OCI-LY3 (cell line): ENCODE results near the gene RHOT2.

Experiments
- H2AFZ ChIP-seq: fragments of 200-600, 300-600 bp; shearing (Covaris generic); 2 replicates; pipeline ENCODE4 v1.6.0; 2014; ENCODE audit warnings: antibody characterized with exemption, low read depth, low read length
- H3K27ac ChIP-seq: fragments of 200-600, 300-600 bp; sonication (generic); 2 replicates; pipeline ENCODE4 v1.5.1; 2014; ENCODE audit warnings: mild to moderate bottlenecking, low read length, moderate library complexity, mixed read lengths
- H3K27me3 ChIP-seq: fragments of 200-600, 300-600 bp; sonication (generic); 2 replicates; pipeline ENCODE4 v1.6.1; 2014; ENCODE audit warnings: low read depth, low read length, mixed read lengths
- H3K36me3 ChIP-seq: fragments of 200-600, 300-600 bp; sonication (generic); replicated peaks from 2 replicates; pipeline ENCODE3; 2014; ENCODE audit warnings: low read depth, low read length, mixed read lengths
- H3K4me1 ChIP-seq: fragments of 300-600, 200-600 bp; sonication (generic); 2 replicates; pipeline ENCODE4 v1.6.1; 2014; ENCODE audit warnings: low read length, mixed read lengths
- H3K4me2 ChIP-seq: fragments of 200-600, 300-600 bp; sonication (generic); 2 replicates; pipeline ENCODE4 v1.6.1; 2014; ENCODE audit warnings: low read length, mixed read lengths
- H3K4me3 ChIP-seq: fragments of 300-600, 200-600 bp; sonication (generic); 2 replicates; pipeline ENCODE4 v1.5.1; 2014; ENCODE audit warnings: antibody characterized with exemption, mild to moderate bottlenecking, low read length, moderate library complexity
- H3K79me2 ChIP-seq: fragments of 300-600, 200-600 bp; shearing (Covaris generic); 2 replicates; pipeline ENCODE4 v1.6.1; 2014; ENCODE audit warnings: mild to moderate bottlenecking, low read length, mixed read lengths
- H3K9ac ChIP-seq: fragments of 300-600, 200-600 bp; shearing (Covaris generic); 2 replicates; pipeline ENCODE4 v1.6.0; 2014; ENCODE audit warnings: mild to moderate bottlenecking, low read length, moderate library complexity
- H3K9me3 ChIP-seq: fragments of 200-600, 300-600 bp; shearing (Covaris generic); 2 replicates; pipeline ENCODE4 v1.6.1; 2014; ENCODE audit warnings: low read length, mixed read lengths; ENCODE audit not compliant: insufficient read depth
- H4K20me1 ChIP-seq: fragments of 200-600, 300-600 bp; sonication (generic); 2 replicates; pipeline ENCODE4 v1.6.1; 2016; ENCODE audit warnings: low read length, mixed read lengths; ENCODE audit not compliant: insufficient read depth
- EZH2phosphoT487 ChIP-seq: fragments of 200-600 bp; shearing (Covaris generic); IDR thresholded peaks from 2 replicates; pipeline ENCODE4 v1.6.1; 2018; ENCODE audit warnings: antibody characterized with exemption, mixed run types, low read depth
- TF ChIP-seq, protein P1 (sequence below): fragments of 200-600, 300-600 bp; sonication (generic); IDR thresholded peaks from 2 replicates; pipeline ENCODE4 v1.5.1; 2014; ENCODE audit warnings: antibody characterized with exemption, low read length, low read depth

RHOT2 gene

DNA sequence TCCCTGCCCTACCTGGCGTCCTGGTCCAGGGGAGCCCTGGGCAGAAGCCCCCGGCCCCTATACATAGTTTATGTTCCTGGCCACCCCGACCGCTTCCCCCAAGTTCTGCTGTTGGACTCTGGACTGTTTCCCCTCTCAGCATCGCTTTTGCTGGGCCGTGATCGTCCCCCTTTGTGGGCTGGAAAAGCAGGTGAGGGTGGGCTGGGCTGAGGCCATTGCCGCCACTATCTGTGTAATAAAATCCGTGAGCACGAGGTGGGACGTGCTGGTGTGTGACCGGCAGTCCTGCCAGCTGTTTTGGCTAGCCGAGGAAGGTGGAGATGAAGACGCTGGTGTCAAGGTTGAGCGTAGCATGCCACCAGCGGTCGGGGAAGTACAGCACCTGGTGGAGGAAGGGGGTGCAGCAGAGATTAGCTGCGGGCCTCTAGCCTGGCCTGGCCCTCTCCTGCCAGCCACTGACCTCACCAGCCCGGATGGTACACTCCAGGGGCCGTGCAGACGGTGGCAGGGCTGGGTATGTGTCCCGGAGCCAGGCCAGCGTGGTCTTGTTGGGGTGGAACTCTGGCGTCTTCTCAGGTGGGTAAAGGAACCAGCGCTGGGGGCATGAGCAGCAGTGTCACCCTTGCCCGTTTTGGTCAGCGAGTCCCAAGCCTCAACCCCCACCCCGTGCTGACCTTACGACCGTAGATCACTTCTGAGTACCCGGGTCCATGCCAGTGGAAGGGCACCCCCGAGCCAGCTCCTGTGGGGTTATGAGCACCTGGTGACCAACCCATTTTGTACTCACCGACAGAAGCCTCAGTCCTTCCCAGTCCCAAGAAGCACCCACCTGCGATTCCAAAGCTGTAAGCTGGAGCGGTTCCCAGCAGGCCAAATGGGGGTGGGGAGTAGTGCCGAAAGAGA is 14.8 kb downstream of the RHOT2 start:
- Histone ChIP-seq H3K27ac (no peak overlapping the region), H3K4me1 (peaks cover 16% of the 10 kb centered on the region), H2AFZ (no peak overlapping the region), H3K36me3 (peaks cover 24% of the 10 kb centered on the region), H3K4me2 (peak overlapping the region; percentile 89), H3K27me3 (no peaks in the 10 kb centered on the region), H3K4me3 (peak overlapping the region; percentile 84), H3K79me2 (peaks cover 37% of the 10 kb centered on the region), H4K20me1 (0 out of 2 replicates have a peak, but pooled peaks cover 4% of the 10 kb centered on the region), H3K9me3 (no peaks in the 10 kb centered on the region), H3K9ac (no peak overlapping the region)
- TF ChIP-seq, protein P1, sequence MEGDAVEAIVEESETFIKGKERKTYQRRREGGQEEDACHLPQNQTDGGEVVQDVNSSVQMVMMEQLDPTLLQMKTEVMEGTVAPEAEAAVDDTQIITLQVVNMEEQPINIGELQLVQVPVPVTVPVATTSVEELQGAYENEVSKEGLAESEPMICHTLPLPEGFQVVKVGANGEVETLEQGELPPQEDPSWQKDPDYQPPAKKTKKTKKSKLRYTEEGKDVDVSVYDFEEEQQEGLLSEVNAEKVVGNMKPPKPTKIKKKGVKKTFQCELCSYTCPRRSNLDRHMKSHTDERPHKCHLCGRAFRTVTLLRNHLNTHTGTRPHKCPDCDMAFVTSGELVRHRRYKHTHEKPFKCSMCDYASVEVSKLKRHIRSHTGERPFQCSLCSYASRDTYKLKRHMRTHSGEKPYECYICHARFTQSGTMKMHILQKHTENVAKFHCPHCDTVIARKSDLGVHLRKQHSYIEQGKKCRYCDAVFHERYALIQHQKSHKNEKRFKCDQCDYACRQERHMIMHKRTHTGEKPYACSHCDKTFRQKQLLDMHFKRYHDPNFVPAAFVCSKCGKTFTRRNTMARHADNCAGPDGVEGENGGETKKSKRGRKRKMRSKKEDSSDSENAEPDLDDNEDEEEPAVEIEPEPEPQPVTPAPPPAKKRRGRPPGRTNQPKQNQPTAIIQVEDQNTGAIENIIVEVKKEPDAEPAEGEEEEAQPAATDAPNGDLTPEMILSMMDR, result no peak
- TF ChIP-seq EZH2phosphoT487, result no peak

DNA sequence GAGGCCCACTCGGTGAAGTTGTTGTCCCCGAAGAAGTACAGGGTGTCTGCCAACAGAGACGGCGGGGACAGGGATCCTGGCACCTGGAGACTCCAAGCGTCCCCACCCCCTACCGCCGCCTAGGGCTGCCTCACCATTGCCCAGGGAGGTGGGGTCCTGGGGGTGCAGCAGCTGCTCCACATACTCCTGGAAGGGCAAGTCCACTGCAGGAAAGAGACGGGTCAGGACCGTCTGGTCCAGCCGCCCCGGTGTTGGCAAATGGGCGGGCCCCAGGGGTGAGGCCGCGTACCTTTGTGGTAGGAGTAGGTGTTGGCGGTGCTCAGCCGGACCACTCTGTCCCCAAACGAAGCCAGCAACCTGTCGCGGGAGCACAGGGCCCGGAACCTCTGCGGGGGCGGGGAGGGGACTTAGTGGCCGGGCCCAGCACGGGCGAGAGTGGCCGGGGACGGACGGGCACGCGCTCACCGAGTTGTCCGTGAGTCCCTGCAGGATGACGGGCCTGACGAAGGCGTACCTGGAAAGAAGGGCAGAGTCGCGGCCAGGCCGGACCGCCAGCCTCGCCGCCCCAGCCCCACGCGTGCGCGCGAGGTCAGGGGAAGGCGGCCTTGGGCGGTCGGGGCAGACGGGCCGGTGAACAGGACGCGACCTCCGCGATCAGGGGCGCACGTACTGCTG is 15.6 kb downstream of the RHOT2 start:
- Histone ChIP-seq H3K4me3 (peak overlapping the region; percentile 84), H3K9me3 (no peaks in the 10 kb centered on the region), H3K27ac (peak overlapping the region; percentile 35; the same call in 1 of the 2 replicates), H3K27me3 (no peaks in the 10 kb centered on the region), H3K79me2 (peaks cover 37% of the 10 kb centered on the region), H4K20me1 (0 out of 2 replicates have a peak, but pooled peaks cover 4% of the 10 kb centered on the region), H3K36me3 (peaks cover 24% of the 10 kb centered on the region), H3K4me2 (peak overlapping the region; percentile 89), H2AFZ (no peak overlapping the region), H3K9ac (peak overlapping the region; percentile 59), H3K4me1 (peaks cover 16% of the 10 kb centered on the region)
- no peak for TF ChIP-seq EZH2phosphoT487
- TF ChIP-seq, protein P1, result no peak

DNA sequence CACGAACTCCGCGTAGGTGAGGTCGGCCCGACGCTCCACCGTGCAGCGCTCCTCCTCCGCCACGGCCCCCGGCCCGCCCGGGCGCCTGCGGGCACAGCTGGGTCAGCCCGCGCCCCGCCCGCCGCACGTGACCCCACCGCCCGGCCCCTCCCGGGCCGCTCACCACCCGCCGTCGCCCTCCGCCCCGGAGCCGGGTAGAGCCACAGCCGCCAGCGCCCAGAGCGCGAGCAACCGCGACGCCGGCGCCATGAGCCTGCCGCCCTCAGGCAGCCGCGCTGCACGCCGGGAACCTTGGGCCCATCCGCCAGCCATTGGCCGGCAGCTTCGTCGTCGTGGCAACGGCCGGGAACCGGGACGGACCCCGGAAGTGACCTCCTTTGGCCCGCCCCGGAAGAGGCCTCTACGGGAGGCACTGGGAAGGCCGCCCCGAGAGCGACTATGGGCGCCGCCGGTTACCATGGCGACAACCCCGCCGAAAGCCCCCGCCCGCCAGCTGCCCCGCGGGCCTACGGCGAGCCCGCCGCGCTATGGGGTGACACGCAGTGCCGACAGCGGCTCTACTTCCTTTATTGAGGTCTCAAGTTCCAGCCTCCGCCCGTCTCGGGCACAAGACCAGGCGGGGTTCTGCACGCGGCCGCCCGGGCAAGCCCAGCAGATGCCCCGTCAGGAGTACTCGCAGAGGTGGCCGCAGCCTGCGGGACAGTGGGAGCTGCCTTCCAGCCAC is 16.3 kb downstream of the RHOT2 start, which contains the start of gene JMJD8:
JMJD8 (minus strand) TSS at position 264 of the 724 bp plus-strand sequence; CDS start at position 249, 15 bp downstream.
- Histone ChIP-seq H3K4me1 (peaks cover 20% of the 10 kb centered on the region), H3K27ac (peak within 1 kb of the TSS; percentile 35), H3K9ac (peak within 1 kb of the TSS; percentile 59), H3K9me3 (no peaks in the 10 kb centered on the region), H3K27me3 (no peaks in the 10 kb centered on the region), H2AFZ (no peak within 1 kb of the TSS), H3K79me2 (peaks cover 44% of the 10 kb centered on the region), H3K36me3 (peaks cover 24% of the 10 kb centered on the region), H4K20me1 (0 out of 2 replicates have a peak, but pooled peaks cover 4% of the 10 kb centered on the region), H3K4me2 (peak within 1 kb of the TSS; percentile 89), H3K4me3 (peak within 1 kb of the TSS; percentile 84)
- no peak for TF ChIP-seq EZH2phosphoT487
- TF ChIP-seq, protein P1, result no peak
